GM19240 (cell line): ENCODE results near the gene EXD3.
"Not testable (repeated sequence)": the region's sequence is repeated elsewhere in the genome, so short reads cannot be mapped to it uniquely, and the experiment has no call there.

Source experiments
- DNase-seq: peaks from one replicate; pipeline ENCODE4 v3.0.0; 2011; ENCODE audit warnings: low spot score; ENCODE audit not compliant: insufficient read length

EXD3 gene

DNA sequence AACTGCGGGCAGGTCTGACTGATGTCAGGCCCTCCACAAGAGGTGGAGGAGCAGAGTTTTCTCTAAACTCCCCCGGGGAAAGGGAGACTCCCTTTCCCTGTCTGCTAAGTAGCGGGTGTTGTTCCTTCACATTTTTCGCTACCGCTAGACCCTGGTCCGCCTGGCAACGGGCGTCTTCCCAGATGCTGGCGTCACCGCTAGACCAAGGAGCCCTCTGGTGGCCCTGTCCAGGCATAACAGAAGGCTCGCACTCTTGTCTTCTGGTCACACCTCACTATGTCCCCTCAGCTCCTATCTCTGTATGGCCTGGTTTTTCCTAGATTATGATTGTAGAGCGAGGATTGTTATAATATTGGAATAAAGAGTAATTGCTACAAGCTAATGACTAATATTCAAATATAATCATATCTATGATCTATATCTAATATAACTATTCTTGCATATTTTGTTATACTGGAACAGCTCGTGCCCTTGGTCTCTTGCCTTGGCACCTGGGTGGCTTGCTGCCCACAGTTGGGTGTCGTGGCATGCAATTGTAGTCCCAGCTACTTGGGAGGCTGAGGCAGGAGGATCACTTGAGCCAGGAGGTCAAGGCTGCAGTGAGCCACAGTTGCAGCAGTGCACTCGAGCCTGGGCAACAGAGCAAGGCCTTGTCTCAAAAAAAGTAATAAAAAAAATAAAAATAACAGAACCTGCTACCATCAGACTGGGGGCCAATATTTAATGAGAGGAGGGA, 160.6 kb downstream of the EXD3 start:
- DNase-seq: not testable (repeated sequence)
